H1 (cell line): Measurements from ENCODE around the gene LRP8. TPM values are rescaled to one million over a fixed set of nuclear protein-coding genes. Genes with fewer than 3 reads are reported as not detected.

ENCODE experiments used
- CTCF ChIA-PET: fragments of 300-600 bp; sonication (Branson Sonifier 250); formaldehyde crosslinking; loops from one replicate; lab custom pipeline; 2021; ENCODE audit not compliant: partially characterized antibody; lab: Charles Lee
- POLR2A ChIA-PET: fragments of 300-600 bp; sonication (Branson Sonifier 250); formaldehyde crosslinking; loops from one replicate; lab custom pipeline; 2021; ENCODE audit warnings: inconsistent platforms; ENCODE audit not compliant: partially characterized antibody; lab: Charles Lee
- DNase-seq, 2 experiments: peaks; one replicate each; pipeline versions ENCODE4 v3.0.0 to v3.0.0-alpha.2; 2010 to 2022; ENCODE audit warnings: low spot score in 2 of 2, low read depth in 1 of 2, mixed read lengths in 1 of 2
- FAIRE-seq: peaks from 2 replicates; lab custom pipeline; 2011; peaks lifted over from hg19 to GRCh38; lab: Jason Lieb, UNC
- H2AFZ ChIP-seq: 2 replicates; pipeline ENCODE4 v1.8.1; 2012; ENCODE audit warnings: low read length, inconsistent platforms
- H2AK5ac ChIP-seq: 2 replicates; pipeline ENCODE4 v1.6.1; 2013; ENCODE audit warnings: low read depth, low read length
- H2BK120ac ChIP-seq: replicated peaks from 2 replicates; pipeline ENCODE3; 2013; ENCODE audit warnings: low read depth, low read length, inconsistent platforms
- H2BK12ac ChIP-seq: 2 replicates; pipeline ENCODE4 v1.6.1; 2013; ENCODE audit warnings: low read depth, low read length
- H2BK15ac ChIP-seq: 2 replicates; pipeline ENCODE4 v1.6.1; 2013; ENCODE audit warnings: low read length
- H2BK20ac ChIP-seq: 2 replicates; pipeline ENCODE4 v1.6.1; 2013; ENCODE audit warnings: low read length
- H2BK5ac ChIP-seq: 2 replicates; pipeline ENCODE4 v1.6.1; 2013; ENCODE audit warnings: low read depth, low read length
- H3K14ac ChIP-seq: 2 replicates; pipeline ENCODE4 v1.6.1; 2013; ENCODE audit warnings: inconsistent platforms; ENCODE audit not compliant: insufficient read length
- H3K18ac ChIP-seq: 2 replicates; pipeline ENCODE4 v1.6.1; 2013; ENCODE audit warnings: low read length; ENCODE audit errors: extremely low read depth
- H3K23ac ChIP-seq: 2 replicates; pipeline ENCODE4 v1.6.1; 2013; ENCODE audit warnings: inconsistent platforms; ENCODE audit not compliant: insufficient read length
- H3K23me2 ChIP-seq: 2 replicates; pipeline ENCODE4 v1.6.1; 2013; ENCODE audit warnings: low read depth, low read length
- H3K27ac ChIP-seq: 2 replicates; pipeline ENCODE4 v1.6.1; 2011; ENCODE audit warnings: low read depth, low read length, inconsistent platforms
- H3K27me3 ChIP-seq, 4 experiments: replicated peaks in 1 of 4; 1 replicate in 1 of 4; 2 replicates in 3 of 4; pipeline versions ENCODE4 v1.6.1 to v1.8.1; 2011 to 2013; ENCODE audit warnings: low read length in 3 of 4, mild to moderate bottlenecking in 3 of 4, inconsistent platforms in 2 of 4, mixed read lengths in 2 of 4, moderate library complexity in 1 of 4; ENCODE audit not compliant: control insufficient read depth in 3 of 4, insufficient read depth in 3 of 4; ENCODE audit errors: extremely low read depth in 1 of 4
- H3K36me3 ChIP-seq, 4 experiments: 2 replicates each; pipeline versions ENCODE4 v1.6.1 to v1.8.1; 2011 to 2013; ENCODE audit warnings: mild to moderate bottlenecking in 4 of 4, low read length in 3 of 4, moderate library complexity in 2 of 4, control low read depth in 1 of 4, inconsistent platforms in 1 of 4; ENCODE audit not compliant: insufficient read depth in 4 of 4, control insufficient read depth in 2 of 4
- H3K4ac ChIP-seq: replicated peaks from 2 replicates; pipeline ENCODE3; 2013; ENCODE audit warnings: low read length, low read depth, mixed read lengths, inconsistent platforms; ENCODE audit not compliant: insufficient read length
- H3K4me1 ChIP-seq, 4 experiments: replicated peaks in 1 of 4; 1 replicate in 1 of 4; 2 replicates in 3 of 4; pipeline versions ENCODE4 v1.6.1 to v1.8.1; 2011 to 2013; ENCODE audit warnings: low read length in 3 of 4, inconsistent platforms in 2 of 4, mixed read lengths in 1 of 4; ENCODE audit not compliant: insufficient read depth in 4 of 4, control insufficient read depth in 3 of 4
- H3K4me2 ChIP-seq, 2 experiments: 2 replicates each; pipeline versions ENCODE4 v1.6.1 to v1.8.1; 2011 to 2013; ENCODE audit warnings: low read depth in 2 of 2, low read length in 2 of 2, control low read depth in 1 of 2, inconsistent platforms in 1 of 2, mild to moderate bottlenecking in 1 of 2; ENCODE audit not compliant: insufficient read depth in 1 of 2
- H3K4me3 ChIP-seq, 4 experiments: fragments of 200-600, 300-600 bp in 1 of 4; sonication (generic), shearing (Covaris generic), sonication (Bioruptor Twin) in 1 of 4; 2 replicates each; pipeline versions ENCODE4 v1.5.1 to v1.8.1; 2011 to 2016; ENCODE audit warnings: low read length in 4 of 4, low read depth in 3 of 4, control low read depth in 2 of 4, inconsistent platforms in 2 of 4, mild to moderate bottlenecking in 2 of 4, mixed read lengths in 1 of 4, moderate library complexity in 1 of 4; ENCODE audit not compliant: insufficient read depth in 2 of 4; ENCODE audit errors: extremely low read depth in 1 of 4
- H3K56ac ChIP-seq: replicated peaks from 2 replicates; pipeline ENCODE3; 2013; ENCODE audit warnings: low read depth, mild to moderate bottlenecking, mixed read lengths, low read length, inconsistent platforms; ENCODE audit not compliant: insufficient read length
- H3K79me1 ChIP-seq: 2 replicates; pipeline ENCODE4 v1.6.1; 2013; ENCODE audit warnings: low read depth, low read length, control low read depth
- H3K79me2 ChIP-seq, 2 experiments: 2 replicates each; pipeline versions ENCODE4 v1.6.1 to v1.8.1; 2012 to 2013; ENCODE audit warnings: low read length in 2 of 2, mild to moderate bottlenecking in 2 of 2, inconsistent platforms in 1 of 2; ENCODE audit not compliant: insufficient read depth in 2 of 2, control insufficient read depth in 1 of 2
- H3K9ac ChIP-seq, 4 experiments: replicated peaks in 1 of 4; 1 replicate in 1 of 4; 2 replicates in 3 of 4; pipeline versions ENCODE4 v1.6.1 to v1.8.1; 2011 to 2013; ENCODE audit warnings: low read depth in 3 of 4, low read length in 3 of 4, control low read depth in 2 of 4, mild to moderate bottlenecking in 2 of 4, moderate library complexity in 2 of 4, inconsistent platforms in 1 of 4; ENCODE audit errors: extremely low read depth in 1 of 4
- H3K9me3 ChIP-seq, 2 experiments: 2 replicates each; pipeline versions ENCODE4 v1.6.1 to v1.8.1; 2012 to 2013; ENCODE audit warnings: mild to moderate bottlenecking in 2 of 2, moderate library complexity in 2 of 2, control low read depth in 1 of 2, inconsistent platforms in 1 of 2, low read depth in 1 of 2, low read length in 1 of 2, mixed read lengths in 1 of 2; ENCODE audit not compliant: insufficient read depth in 2 of 2
- H4K20me1 ChIP-seq, 2 experiments: replicated peaks in 1 of 2; 2 replicates each; pipeline versions ENCODE3 to v1.8.1; 2011 to 2013; ENCODE audit warnings: inconsistent platforms in 2 of 2, low read length in 2 of 2, mild to moderate bottlenecking in 1 of 2; ENCODE audit not compliant: insufficient read depth in 2 of 2, control insufficient read depth in 1 of 2
- H4K5ac ChIP-seq: 2 replicates; pipeline ENCODE4 v1.6.1; 2013; ENCODE audit warnings: low read length, low read depth, mixed read lengths, inconsistent platforms; ENCODE audit not compliant: insufficient read length
- H4K8ac ChIP-seq: 2 replicates; pipeline ENCODE4 v1.8.0; 2013; ENCODE audit warnings: mild to moderate bottlenecking, moderate library complexity, low read length, inconsistent platforms; ENCODE audit not compliant: insufficient read depth; ENCODE audit errors: extremely low read depth
- H4K91ac ChIP-seq: replicated peaks from 2 replicates; pipeline ENCODE3; 2013; ENCODE audit warnings: low read length, mixed read lengths, inconsistent platforms; ENCODE audit not compliant: insufficient read length
- ATF2 ChIP-seq: IDR thresholded peaks from 2 replicates; pipeline ENCODE4 v1.6.1; 2012; ENCODE audit warnings: low read length, inconsistent platforms
- CTCF ChIP-seq, 3 experiments: IDR thresholded peaks; 1 replicate in 2 of 3; 2 replicates in 1 of 3; pipeline versions ENCODE4 v1.5.1 to v1.6.1; 2011; ENCODE audit warnings: low read length in 3 of 3, mild to moderate bottlenecking in 3 of 3, inconsistent platforms in 2 of 3, low read depth in 1 of 3, moderate library complexity in 1 of 3; ENCODE audit not compliant: insufficient read depth in 1 of 3; ENCODE audit errors: control extremely low read depth in 1 of 3
- GTF2F1 ChIP-seq: IDR thresholded peaks from 2 replicates; pipeline ENCODE4 v1.6.1; 2012; ENCODE audit warnings: low read depth, low read length, improper control_type of control experiment, borderline replicate concordance
- PHF8 ChIP-seq: fragments of 200-600 bp; sonication (generic); conservative IDR thresholded peaks from 2 replicates; pipeline ENCODE4 v1.7.1; 2012; ENCODE audit warnings: low read depth, mild to moderate bottlenecking, inconsistent platforms, low read length, moderate library complexity
- SRF ChIP-seq: IDR thresholded peaks from 2 replicates; pipeline ENCODE4 v1.6.1; 2011; ENCODE audit warnings: mild to moderate bottlenecking, low read depth, low read length, moderate library complexity
- WGBS, 2 experiments: shearing (Covaris generic) in 1 of 2; methylation state at CpG; one replicate each; pipeline versions ENCODE4 v1.1.6 to v1.1.7; 2013 to 2015; ENCODE audit warnings: low lambda C conversion rate in 2 of 2, mixed read lengths in 2 of 2, inconsistent platforms in 1 of 2, low coverage in 1 of 2, missing lambda C conversion rate in 1 of 2; ENCODE audit not compliant: insufficient replicate concordance in 2 of 2, insufficient coverage in 1 of 2, insufficient read length in 1 of 2; ENCODE audit errors: extremely low coverage in 1 of 2, missing lambda C conversion rate in 1 of 2; 5-methylcytosine and 5-hydroxymethylcytosine counted together
- polyA plus RNA-seq, 7 experiments: library from polyadenylated mRNA; depleted of rRNA in 3 of 7; stranded (reverse) in 5 of 7; unstranded in 2 of 7; fragments of >200 nt in 5 of 7; fragments of 200-250 nt in 2 of 7; gene quantifications; 1 replicate in 5 of 7; 2 replicates in 1 of 7; 4 replicates in 1 of 7; pipeline versions ENCODE4 v1.2.1 to v1.2.3, GENCODE V29; 2011 to 2013; ENCODE audit warnings: missing spikeins in 2 of 7, mixed read lengths in 2 of 7
- total RNA-seq: library from RNA; stranded (reverse); fragmentation: NEBNext Ultra II Directional; extraction: Animal tissue kit (Norgen Biotek cat#: 25700); gene quantifications from 2 replicates; pipeline ENCODE4 v1.2.1, GENCODE V29; 2021

LRP8 gene
- total and polyA plus RNA-seq, 2 of the 8 experiments (the other 6 are each of a cell fraction or from before 2014, with no cell fraction given), result 63.2 to 66.4 TPM

DNA sequence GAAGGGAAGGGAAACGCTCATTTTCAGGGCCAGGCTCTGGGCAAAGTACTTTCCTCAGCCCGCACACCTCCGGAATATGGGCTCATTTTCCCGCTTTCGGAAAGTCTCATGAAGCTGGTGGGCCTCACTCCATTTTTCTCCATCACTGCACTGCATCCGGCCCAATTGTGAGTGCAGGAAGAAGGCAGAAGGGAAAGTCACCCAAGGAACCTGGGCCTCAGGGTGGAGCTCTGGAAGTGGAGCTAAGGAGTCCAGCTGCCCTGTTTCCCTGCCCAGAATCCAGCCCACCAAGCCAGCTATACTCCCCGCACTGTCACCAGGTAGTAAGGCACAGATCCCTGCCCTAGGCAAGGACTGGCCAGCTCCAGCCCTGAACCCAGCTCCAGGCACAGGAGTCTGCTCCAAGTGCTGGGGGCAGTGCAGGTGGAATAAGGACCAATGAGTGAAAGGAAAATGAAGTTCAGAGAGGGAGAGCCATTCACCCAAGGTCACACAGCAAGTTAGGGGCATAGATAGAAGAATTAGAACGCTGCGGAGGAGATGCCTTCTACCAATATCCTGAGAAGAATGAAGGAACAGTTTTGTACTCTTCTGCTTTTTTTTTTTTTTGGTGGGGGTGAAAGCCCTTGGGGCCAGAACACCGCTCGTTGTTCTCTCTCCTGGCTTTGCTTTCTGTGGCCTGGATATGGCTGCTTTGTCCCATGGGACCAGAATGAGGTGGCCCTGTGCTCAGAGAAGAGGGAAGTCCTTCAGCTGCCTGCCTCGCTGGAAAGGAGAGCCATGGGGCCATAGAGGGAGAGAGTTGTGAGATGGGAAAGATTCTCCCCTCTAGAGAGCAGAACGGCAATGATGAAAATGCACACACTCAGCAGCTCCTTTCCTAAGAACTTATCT lies 10.0 kb downstream of the LRP8 start:
- no peak overlapping the region for H3K14ac ChIP-seq
- H3K79me1 ChIP-seq, result peaks cover 66% of the 10 kb centered on the region
- H3K18ac ChIP-seq, result no peak overlapping the region
- no peak overlapping the region for H3K4me2 ChIP-seq
- no peak overlapping the region for H2BK12ac ChIP-seq
- no peak overlapping the region for H3K4me3 ChIP-seq
- no peak overlapping the region; a peak in 1 of 7 replicates for H3K9ac ChIP-seq
- no peak overlapping the region for H3K56ac ChIP-seq
- no peak overlapping the region for H4K91ac ChIP-seq
- DNase-seq (no peak), FAIRE-seq (no peak)
- H4K20me1 ChIP-seq, result peaks cover 31 to 60% of the 10 kb centered on the region in 2 experiments
- H4K5ac ChIP-seq, result no peak overlapping the region
- no peak overlapping the region for H2BK120ac ChIP-seq
- peaks cover 0 to 12% (median 4%) of the 10 kb centered on the region in 4 experiments; a peak in 4 of 7 replicates for H3K4me1 ChIP-seq
- H2BK15ac ChIP-seq, result no peak overlapping the region
- CTCF ChIA-PET, result interaction anchor here (1.0 to 3.5 kb wide), 8 partner anchors 12 to 366 kb away, joined by 3 to 16 read pairs (median 4); no protein-coding TSS in a partner anchor
- H2BK5ac ChIP-seq, result peak overlapping the region; percentile 71; the same call in 1 of the 2 replicates
- H3K4ac ChIP-seq, result no peak overlapping the region
- H2AFZ ChIP-seq, result no peak overlapping the region
- H3K36me3 ChIP-seq, result peaks cover 10 to 55% (median 15%) of the 10 kb centered on the region in 4 experiments; a peak in 7 of 8 replicates
- H4K8ac ChIP-seq, result peak overlapping the region; percentile 28; the same call in 1 of the 2 replicates
- H3K9me3 ChIP-seq, result no peaks in the 10 kb centered on the region
- WGBS, 2 experiments, result 95% methylated on average over 12 of the region's 13 CpGs; no CpG with 5 or more reads in 1 of the 2 experiments
- no peak overlapping the region for H2BK20ac ChIP-seq
- no peak overlapping the region for H3K27ac ChIP-seq
- H3K23ac ChIP-seq, result no peak overlapping the region
- H3K27me3 ChIP-seq, result no peaks in the 10 kb centered on the region
- no peak overlapping the region for H2AK5ac ChIP-seq
- H3K79me2 ChIP-seq, result peaks cover 3 to 77% of the 10 kb centered on the region in 2 experiments; a peak in 3 of 4 replicates
- H3K23me2 ChIP-seq, result no peaks in the 10 kb centered on the region
- POLR2A ChIA-PET, result interaction anchor here (0.6 to 3.2 kb wide), 4 partner anchors 9 to 72 kb away, joined by 3 to 17 read pairs (median 9); no protein-coding TSS in a partner anchor
- TF ChIP-seq SRF, result no peak
- TF ChIP-seq GTF2F1, result no peak
- no peak for TF ChIP-seq PHF8
- TF ChIP-seq CTCF (IDR thresholded peaks at IDR 0.05; ENCODE audit: control extremely low read depth in 1 of 3, insufficient read depth in 1 of 3, low read depth in 1 of 3, low read length in 3 of 3), result no peak
- TF ChIP-seq ATF2, result no peak
